Measurements from ENCODE around the gene ROR1. TPM values are rescaled to one million over a fixed set of nuclear protein-coding genes. Genes with fewer than 3 reads are reported as not detected.

ROR1 gene
- total RNA-seq, 6 experiments from 2014 or later = 0.04 to 0.58 (median 0.37) TPM

- WGBS (ENCODE audit: insufficient coverage, low coverage, low lambda C conversion rate, missing lambda C conversion rate) = 90% methylated on average over 2 of the region's 6 CpGs
- Histone ChIP-seq H3K36me3 (no peaks in the 10 kb centered on the region), H3K27me3 (no peaks in the 10 kb centered on the region), H3K27ac (no peak overlapping the region), H3K9me3 (no peaks in the 10 kb centered on the region), H3K4me1 (no peaks in the 10 kb centered on the region), H3K4me3 (no peak overlapping the region)
- TF ChIP-seq POLR2A (IDR thresholded peaks at IDR 0.05) (no peak), CTCF (IDR thresholded peaks at IDR 0.05) (no peak)
- intact Hi-C loops (cut with DNase I) = no loop called here
- no peak for DNase-seq
- no peak for ATAC-seq
These were observed 149.0 kb downstream of the ROR1 start for GRCh38 chr1:63922848-63923247.

- H3K27me3 ChIP-seq = no peaks in the 10 kb centered on the region
- TF ChIP-seq CTCF (IDR thresholded peaks at IDR 0.05) = no peak
- ATAC-seq = no peak
- WGBS (ENCODE audit: insufficient coverage, low coverage, low lambda C conversion rate, missing lambda C conversion rate) = 80% methylated on average over 2 of the region's 2 CpGs
- no peaks in the 10 kb centered on the region for H3K4me1 ChIP-seq
- intact Hi-C loops (cut with DNase I) = no loop called here
- H3K4me3 ChIP-seq = no peak overlapping the region
- no peak overlapping the region for H3K27ac ChIP-seq
- H3K36me3 ChIP-seq = no peaks in the 10 kb centered on the region
- no peak for DNase-seq
- H3K9me3 ChIP-seq = no peaks in the 10 kb centered on the region
These were observed 149.5 kb downstream of the ROR1 start for GRCh38 chr1:63923302-63923701.

GRCh38 chr1:63924600-63924999 lies 150.8 kb downstream of the ROR1 start:
- H3K27ac ChIP-seq = no peak overlapping the region
- H3K4me3 ChIP-seq = no peak overlapping the region
- H3K27me3 ChIP-seq = no peaks in the 10 kb centered on the region
- intact Hi-C loops (cut with DNase I) = no loop called here
- ATAC-seq = no peak
- H3K36me3 ChIP-seq = no peaks in the 10 kb centered on the region
- TF ChIP-seq POLR2A (IDR thresholded peaks at IDR 0.05) (no peak), CTCF (IDR thresholded peaks at IDR 0.05) (no peak)
- no peaks in the 10 kb centered on the region for H3K4me1 ChIP-seq
- no CpG with 5 or more reads among the region's 3 CpGs for WGBS (ENCODE audit: insufficient coverage, low coverage, low lambda C conversion rate, missing lambda C conversion rate)
- no peaks in the 10 kb centered on the region for H3K9me3 ChIP-seq
- no peak for DNase-seq

- no peak for DNase-seq
- TF ChIP-seq CTCF (IDR thresholded peaks at IDR 0.05) (no peak), POLR2A (IDR thresholded peaks at IDR 0.05) (no peak)
- intact Hi-C loops (cut with DNase I) = no loop called here
- Histone ChIP-seq H3K9me3 (no peaks in the 10 kb centered on the region), H3K4me3 (no peak overlapping the region), H3K4me1 (no peaks in the 10 kb centered on the region), H3K27me3 (no peaks in the 10 kb centered on the region), H3K27ac (no peak overlapping the region), H3K36me3 (no peaks in the 10 kb centered on the region)
- WGBS (ENCODE audit: insufficient coverage, low coverage, low lambda C conversion rate, missing lambda C conversion rate) = 61% methylated on average over 7 of the region's 7 CpGs
- ATAC-seq = no peak
These were observed 154.6 kb downstream of the ROR1 start for GRCh38 chr1:63928186-63929105.

Measured in right lobe of liver (tissue), 6 donors.